ENCODE measurements around the gene MKRN2. TPM values are rescaled to one million over a fixed set of nuclear protein-coding genes. Genes with fewer than 3 reads are reported as not detected.

Gene MKRN2
- total and polyA plus RNA-seq, 8 donors = 13.3 to 39.1 (median 17.9) TPM

- H3K9me3 ChIP-seq = no peaks in the 10 kb centered on the region
- TF ChIP-seq POLR2A (IDR thresholded peaks at IDR 0.05) (no peak), POLR2AphosphoS5 (IDR thresholded peaks at IDR 0.05) (no peak), CTCF (IDR thresholded peaks at IDR 0.05) (no peak), EP300 (IDR thresholded peaks at IDR 0.05) (no peak)
- peaks cover 0 to 35% (median 30%) of the 10 kb centered on the region in 4 donors for H3K36me3 ChIP-seq
- H3K27me3 ChIP-seq = no peaks in the 10 kb centered on the region
- intact Hi-C loops (cut with DNase I; ENCODE audit: low total_unique reads) = no loop called here
- peak overlapping the region; percentile 1 to 64 (median 25) for H3K27ac ChIP-seq
- DNase-seq = no peak
- no peak overlapping the region for H3K4me3 ChIP-seq
- peaks cover 10 to 41% (median 30%) of the 10 kb centered on the region in 4 donors for H3K4me1 ChIP-seq
- 34 to 74% (median 51%) methylated on average over 6 of the region's 6 CpGs for WGBS, 5 donors
Observed at GRCh38 chr3:12518261-12519028, 38.4 kb upstream of the MKRN2 start.

GRCh38 chr3:12521010-12521409 lies 35.9 kb upstream of the MKRN2 start:
- 71 to 84% (median 75%) methylated on average over 2 of the region's 2 CpGs for WGBS, 5 donors
- H3K9me3 ChIP-seq = no peaks in the 10 kb centered on the region
- H3K4me3 ChIP-seq = no peak overlapping the region
- peak overlapping the region in 1 of 5 donors; percentile 29 for H3K27ac ChIP-seq
- peaks cover 0 to 42% (median 30%) of the 10 kb centered on the region in 4 donors for H3K36me3 ChIP-seq
- no peak for DNase-seq
- H3K27me3 ChIP-seq = no peaks in the 10 kb centered on the region
- no peak for TF ChIP-seq POLR2A (IDR thresholded peaks at IDR 0.05)
- TF ChIP-seq POLR2AphosphoS5 (IDR thresholded peaks at IDR 0.05) = no peak
- TF ChIP-seq EP300 (IDR thresholded peaks at IDR 0.05) = no peak
- TF ChIP-seq CTCF (IDR thresholded peaks at IDR 0.05) = no peak
- peaks cover 10 to 35% (median 31%) of the 10 kb centered on the region in 4 donors for H3K4me1 ChIP-seq
- intact Hi-C loops (cut with DNase I; ENCODE audit: low total_unique reads) = no loop called here

GRCh38 chr3:12522721-12523120 lies 34.2 kb upstream of the MKRN2 start:
- intact Hi-C loops (cut with DNase I; ENCODE audit: low total_unique reads) = no loop called here
- peaks cover 5 to 23% (median 22%) of the 10 kb centered on the region in 4 donors for H3K4me1 ChIP-seq
- peak overlapping the region; percentile 22 to 60 (median 41) for H3K27ac ChIP-seq
- DNase-seq = peak; percentile 51 to 88
- no peak overlapping the region for H3K4me3 ChIP-seq
- H3K36me3 ChIP-seq = peaks cover 0 to 57% (median 40%) of the 10 kb centered on the region in 4 donors
- H3K27me3 ChIP-seq = no peaks in the 10 kb centered on the region
- H3K9me3 ChIP-seq = no peaks in the 10 kb centered on the region
- TF ChIP-seq CTCF (IDR thresholded peaks at IDR 0.05) (peak in 3 of 7 experiments; percentile 34 to 51 (median 35)), EP300 (IDR thresholded peaks at IDR 0.05) (no peak), POLR2AphosphoS5 (IDR thresholded peaks at IDR 0.05) (peak in 2 of 3 donors; percentile 31 to 44), POLR2A (IDR thresholded peaks at IDR 0.05) (no peak)
- WGBS, 5 donors = 30 to 80% (median 58%) methylated on average over 1 of the region's 1 CpG

- no peak for TF ChIP-seq POLR2AphosphoS5 (IDR thresholded peaks at IDR 0.05)
- no peak for TF ChIP-seq POLR2A (IDR thresholded peaks at IDR 0.05)
- no peak for TF ChIP-seq CTCF (IDR thresholded peaks at IDR 0.05)
- no peak for TF ChIP-seq EP300 (IDR thresholded peaks at IDR 0.05)
- H3K9me3 ChIP-seq = no peaks in the 10 kb centered on the region
- no peak for DNase-seq
- H3K27me3 ChIP-seq = no peaks in the 10 kb centered on the region
- 84 to 95% (median 92%) methylated on average over 3 of the region's 3 CpGs for WGBS, 5 donors
- intact Hi-C loops (cut with DNase I; ENCODE audit: low total_unique reads) = no loop called here
- H3K4me3 ChIP-seq = no peak overlapping the region
- peaks cover 21 to 67% (median 57%) of the 10 kb centered on the region in 4 donors for H3K36me3 ChIP-seq
- H3K27ac ChIP-seq = no peak overlapping the region
- H3K4me1 ChIP-seq = peaks cover 0 to 9% (median 2%) of the 10 kb centered on the region in 4 donors
Observed at GRCh38 chr3:12527757-12528143, 29.1 kb upstream of the MKRN2 start.
